Uterus (tissue), 2 donors: ENCODE results near the gene NNT.
"Not testable (repeated sequence)": the region's sequence is repeated elsewhere in the genome, so short reads cannot be mapped to it uniquely, and the experiment has no call there.

ENCODE experiments used
- POLR2A ChIP-seq, 2 donors: fragments of 450-650 bp; IDR thresholded peaks; one replicate each; pipeline ENCODE4 v1.6.1; 2016; ENCODE audit warnings: antibody characterized with exemption in 2 of 2, mild to moderate bottlenecking in 1 of 2, moderate library complexity in 1 of 2
- TF ChIP-seq, protein P1 (sequence below), 4 experiments: fragments of 200-600 bp in 2 of 4; fragments of 450-650 bp in 2 of 4; sonication (generic) in 2 of 4; IDR thresholded peaks; one replicate each; pipeline ENCODE4 v1.5.1; 2016 to 2019; ENCODE audit warnings: antibody characterized with exemption in 4 of 4, mild to moderate bottlenecking in 2 of 4, moderate library complexity in 1 of 4

DNA sequence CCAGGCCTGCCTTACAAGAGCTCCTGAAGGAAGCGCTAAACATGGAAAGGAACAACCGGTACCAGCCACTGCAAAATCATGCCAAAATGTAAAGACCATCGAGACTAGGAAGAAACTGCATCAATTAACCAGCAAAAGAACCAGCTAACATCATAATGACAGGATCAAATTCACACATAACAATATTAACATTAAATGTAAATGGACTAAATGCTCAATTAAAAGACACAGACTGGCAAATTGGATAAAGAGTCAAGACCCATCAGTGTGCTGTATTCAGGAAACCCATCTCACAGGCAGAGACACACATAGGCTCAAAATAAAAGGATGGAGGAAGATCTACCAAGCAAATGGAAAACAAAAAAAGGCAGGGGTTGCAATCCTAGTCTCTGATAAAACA is 116.8 kb downstream of the NNT start:
- TF ChIP-seq, protein P1, sequence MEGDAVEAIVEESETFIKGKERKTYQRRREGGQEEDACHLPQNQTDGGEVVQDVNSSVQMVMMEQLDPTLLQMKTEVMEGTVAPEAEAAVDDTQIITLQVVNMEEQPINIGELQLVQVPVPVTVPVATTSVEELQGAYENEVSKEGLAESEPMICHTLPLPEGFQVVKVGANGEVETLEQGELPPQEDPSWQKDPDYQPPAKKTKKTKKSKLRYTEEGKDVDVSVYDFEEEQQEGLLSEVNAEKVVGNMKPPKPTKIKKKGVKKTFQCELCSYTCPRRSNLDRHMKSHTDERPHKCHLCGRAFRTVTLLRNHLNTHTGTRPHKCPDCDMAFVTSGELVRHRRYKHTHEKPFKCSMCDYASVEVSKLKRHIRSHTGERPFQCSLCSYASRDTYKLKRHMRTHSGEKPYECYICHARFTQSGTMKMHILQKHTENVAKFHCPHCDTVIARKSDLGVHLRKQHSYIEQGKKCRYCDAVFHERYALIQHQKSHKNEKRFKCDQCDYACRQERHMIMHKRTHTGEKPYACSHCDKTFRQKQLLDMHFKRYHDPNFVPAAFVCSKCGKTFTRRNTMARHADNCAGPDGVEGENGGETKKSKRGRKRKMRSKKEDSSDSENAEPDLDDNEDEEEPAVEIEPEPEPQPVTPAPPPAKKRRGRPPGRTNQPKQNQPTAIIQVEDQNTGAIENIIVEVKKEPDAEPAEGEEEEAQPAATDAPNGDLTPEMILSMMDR (IDR thresholded peaks at IDR 0.05), result not testable (repeated sequence)
- TF ChIP-seq POLR2A (IDR thresholded peaks at IDR 0.05), result not testable (repeated sequence)
